ENCODE measurements around the gene COL1A1.
A peak's percentile ranks its signal among the peaks of the same experiment; 100 is the strongest.

COL1A1 gene

DNA sequence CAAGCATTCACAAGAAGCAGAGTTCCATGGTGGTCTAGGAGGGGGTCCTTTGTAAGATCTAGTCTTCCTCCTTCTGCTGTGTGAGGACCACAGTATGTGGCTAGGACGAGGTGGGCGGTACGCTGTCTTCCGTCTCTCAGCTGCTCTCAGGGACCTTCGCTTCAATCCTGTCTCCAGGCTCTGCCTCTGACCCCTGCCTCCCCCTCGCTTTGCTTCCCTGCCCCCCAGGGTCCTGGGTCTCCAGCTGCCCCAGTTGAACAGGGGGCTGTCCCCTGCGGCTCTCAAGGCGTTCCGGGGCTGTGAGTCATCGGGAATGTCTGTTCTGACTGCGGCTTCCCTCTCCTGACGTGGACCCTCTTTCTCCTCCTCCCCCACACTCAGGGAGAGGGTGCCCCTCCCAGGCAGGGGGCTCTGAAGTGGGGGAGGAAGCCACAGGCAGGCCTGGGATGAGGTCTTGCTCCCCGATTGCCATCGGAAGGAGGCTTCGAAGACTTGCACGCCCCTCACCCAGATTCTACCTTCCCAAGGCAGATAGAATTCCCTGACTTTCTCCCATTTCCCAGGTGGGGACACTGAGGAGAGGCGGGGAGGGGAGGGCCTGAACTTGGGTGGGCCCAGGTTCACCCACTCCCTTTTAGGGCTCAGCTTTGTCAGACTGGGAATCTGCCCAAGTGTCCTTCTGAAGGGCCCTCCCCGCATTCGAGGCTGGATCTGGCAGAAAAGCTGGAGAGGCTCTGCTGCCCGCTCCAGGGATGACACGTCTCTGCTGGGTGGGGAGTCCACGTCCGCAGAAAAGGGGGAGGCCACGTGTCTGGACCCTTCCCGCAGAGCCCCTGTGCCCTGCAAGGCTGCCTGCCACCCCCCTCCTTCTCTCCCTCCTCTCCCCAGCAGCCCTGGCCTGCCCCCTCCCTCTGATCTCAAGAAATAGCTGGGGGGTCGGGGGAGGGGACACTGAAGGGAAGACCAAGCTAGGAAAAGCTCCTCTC lies 9.1 kb upstream of the COL1A1 start:
- peak; percentile 72 for ATAC-seq
- no peak for TF ChIP-seq RARB (CRISPR knock-in tag; IDR thresholded peaks at IDR 0.05)
- TF ChIP-seq, protein P1, sequence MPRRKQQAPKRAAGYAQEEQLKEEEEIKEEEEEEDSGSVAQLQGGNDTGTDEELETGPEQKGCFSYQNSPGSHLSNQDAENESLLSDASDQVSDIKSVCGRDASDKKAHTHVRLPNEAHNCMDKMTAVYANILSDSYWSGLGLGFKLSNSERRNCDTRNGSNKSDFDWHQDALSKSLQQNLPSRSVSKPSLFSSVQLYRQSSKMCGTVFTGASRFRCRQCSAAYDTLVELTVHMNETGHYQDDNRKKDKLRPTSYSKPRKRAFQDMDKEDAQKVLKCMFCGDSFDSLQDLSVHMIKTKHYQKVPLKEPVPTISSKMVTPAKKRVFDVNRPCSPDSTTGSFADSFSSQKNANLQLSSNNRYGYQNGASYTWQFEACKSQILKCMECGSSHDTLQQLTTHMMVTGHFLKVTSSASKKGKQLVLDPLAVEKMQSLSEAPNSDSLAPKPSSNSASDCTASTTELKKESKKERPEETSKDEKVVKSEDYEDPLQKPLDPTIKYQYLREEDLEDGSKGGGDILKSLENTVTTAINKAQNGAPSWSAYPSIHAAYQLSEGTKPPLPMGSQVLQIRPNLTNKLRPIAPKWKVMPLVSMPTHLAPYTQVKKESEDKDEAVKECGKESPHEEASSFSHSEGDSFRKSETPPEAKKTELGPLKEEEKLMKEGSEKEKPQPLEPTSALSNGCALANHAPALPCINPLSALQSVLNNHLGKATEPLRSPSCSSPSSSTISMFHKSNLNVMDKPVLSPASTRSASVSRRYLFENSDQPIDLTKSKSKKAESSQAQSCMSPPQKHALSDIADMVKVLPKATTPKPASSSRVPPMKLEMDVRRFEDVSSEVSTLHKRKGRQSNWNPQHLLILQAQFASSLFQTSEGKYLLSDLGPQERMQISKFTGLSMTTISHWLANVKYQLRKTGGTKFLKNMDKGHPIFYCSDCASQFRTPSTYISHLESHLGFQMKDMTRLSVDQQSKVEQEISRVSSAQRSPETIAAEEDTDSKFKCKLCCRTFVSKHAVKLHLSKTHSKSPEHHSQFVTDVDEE (CRISPR knock-in tag; IDR thresholded peaks at IDR 0.05): peak; percentile 17; the same call in 1 of the 2 replicates
- TF ChIP-seq ARNTL (CRISPR knock-in tag; IDR thresholded peaks at IDR 0.05; ENCODE audit: borderline replicate concordance, low read depth): no peak
- no peak for TF ChIP-seq ZFP30 (CRISPR knock-in tag; IDR thresholded peaks at IDR 0.05)
- TF ChIP-seq, protein P2, sequence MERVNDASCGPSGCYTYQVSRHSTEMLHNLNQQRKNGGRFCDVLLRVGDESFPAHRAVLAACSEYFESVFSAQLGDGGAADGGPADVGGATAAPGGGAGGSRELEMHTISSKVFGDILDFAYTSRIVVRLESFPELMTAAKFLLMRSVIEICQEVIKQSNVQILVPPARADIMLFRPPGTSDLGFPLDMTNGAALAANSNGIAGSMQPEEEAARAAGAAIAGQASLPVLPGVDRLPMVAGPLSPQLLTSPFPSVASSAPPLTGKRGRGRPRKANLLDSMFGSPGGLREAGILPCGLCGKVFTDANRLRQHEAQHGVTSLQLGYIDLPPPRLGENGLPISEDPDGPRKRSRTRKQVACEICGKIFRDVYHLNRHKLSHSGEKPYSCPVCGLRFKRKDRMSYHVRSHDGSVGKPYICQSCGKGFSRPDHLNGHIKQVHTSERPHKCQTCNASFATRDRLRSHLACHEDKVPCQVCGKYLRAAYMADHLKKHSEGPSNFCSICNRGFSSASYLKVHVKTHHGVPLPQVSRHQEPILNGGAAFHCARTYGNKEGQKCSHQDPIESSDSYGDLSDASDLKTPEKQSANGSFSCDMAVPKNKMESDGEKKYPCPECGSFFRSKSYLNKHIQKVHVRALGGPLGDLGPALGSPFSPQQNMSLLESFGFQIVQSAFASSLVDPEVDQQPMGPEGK (CRISPR knock-in tag; IDR thresholded peaks at IDR 0.05; ENCODE audit: borderline replicate concordance): peak; percentile 97
- peak; percentile 7; the same call in 1 of the 2 replicates for TF ChIP-seq ZFP3 (CRISPR knock-in tag; IDR thresholded peaks at IDR 0.05)
- no peak for TF ChIP-seq TCF4 (CRISPR knock-in tag; IDR thresholded peaks at IDR 0.05; ENCODE audit: borderline replicate concordance)
- TF ChIP-seq, protein P3, sequence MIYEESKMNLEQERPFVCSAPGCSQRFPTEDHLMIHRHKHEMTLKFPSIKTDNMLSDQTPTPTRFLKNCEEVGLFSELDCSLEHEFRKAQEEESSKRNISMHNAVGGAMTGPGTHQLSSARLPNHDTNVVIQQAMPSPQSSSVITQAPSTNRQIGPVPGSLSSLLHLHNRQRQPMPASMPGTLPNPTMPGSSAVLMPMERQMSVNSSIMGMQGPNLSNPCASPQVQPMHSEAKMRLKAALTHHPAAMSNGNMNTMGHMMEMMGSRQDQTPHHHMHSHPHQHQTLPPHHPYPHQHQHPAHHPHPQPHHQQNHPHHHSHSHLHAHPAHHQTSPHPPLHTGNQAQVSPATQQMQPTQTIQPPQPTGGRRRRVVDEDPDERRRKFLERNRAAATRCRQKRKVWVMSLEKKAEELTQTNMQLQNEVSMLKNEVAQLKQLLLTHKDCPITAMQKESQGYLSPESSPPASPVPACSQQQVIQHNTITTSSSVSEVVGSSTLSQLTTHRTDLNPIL (CRISPR knock-in tag; IDR thresholded peaks at IDR 0.05; ENCODE audit: low read depth): peak; percentile 64; the same call in 1 of the 2 replicates
- peak; percentile 26; the same call in 1 of the 2 replicates for TF ChIP-seq ISL1 (CRISPR knock-in tag; IDR thresholded peaks at IDR 0.05)
- TF ChIP-seq ZNF8 (CRISPR knock-in tag; IDR thresholded peaks at IDR 0.05): no peak
- TF ChIP-seq GLIS3 (CRISPR knock-in tag; IDR thresholded peaks at IDR 0.05): peak; percentile 63; the same call in 1 of the 2 replicates
- no peak for TF ChIP-seq PPARA (CRISPR knock-in tag; IDR thresholded peaks at IDR 0.05; ENCODE audit: borderline replicate concordance)

DNA sequence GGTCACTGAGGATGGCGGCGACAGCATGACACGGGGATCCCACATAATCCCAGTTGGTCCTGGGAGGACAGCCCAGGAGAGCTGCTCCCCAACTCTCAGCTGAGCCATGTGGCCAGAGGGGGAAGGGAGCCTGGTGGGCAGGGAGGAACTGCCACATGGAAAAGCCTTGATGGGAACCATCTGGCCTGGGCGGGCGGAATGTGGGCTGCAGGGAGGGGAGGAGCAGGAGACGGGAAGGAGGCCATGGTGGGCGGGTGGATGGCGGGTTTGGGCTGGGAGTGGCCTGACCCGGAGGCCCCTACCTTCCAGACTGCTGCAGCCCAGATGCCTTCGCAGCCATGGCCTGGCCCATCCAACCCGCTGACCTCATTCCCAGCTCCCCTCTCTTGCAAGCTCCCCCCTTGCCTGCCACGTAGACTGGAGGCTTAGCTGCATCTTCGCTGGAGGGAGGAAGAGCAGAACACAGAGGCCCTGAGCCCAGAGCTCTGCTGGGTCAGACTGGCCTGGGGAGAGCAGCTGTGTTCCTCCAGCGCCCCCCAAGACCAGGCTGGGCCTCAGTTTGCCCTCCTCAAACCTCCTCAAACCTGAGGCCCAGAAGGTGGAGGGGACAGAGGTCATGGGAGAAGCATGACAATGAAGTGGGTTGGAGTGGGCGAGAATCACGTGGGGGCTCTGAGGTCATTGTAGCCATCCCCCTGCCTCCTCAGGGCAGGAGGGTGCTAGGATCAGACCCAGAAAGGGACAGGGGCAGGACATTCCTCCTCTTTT lies 8.2 kb upstream of the COL1A1 start:
- ATAC-seq: peak; percentile 87
- TF ChIP-seq, protein P1 (CRISPR knock-in tag; IDR thresholded peaks at IDR 0.05): peak; percentile 81
- TF ChIP-seq, protein P2 (CRISPR knock-in tag; IDR thresholded peaks at IDR 0.05; ENCODE audit: borderline replicate concordance): peak; percentile 66; the same call in 1 of the 2 replicates
- TF ChIP-seq ZFP30 (CRISPR knock-in tag; IDR thresholded peaks at IDR 0.05) (0 out of 2 replicates have a peak, but pooled peaks have one; percentile 10), ARNTL (CRISPR knock-in tag; IDR thresholded peaks at IDR 0.05; ENCODE audit: borderline replicate concordance, low read depth) (no peak), TOX (CRISPR knock-in tag; IDR thresholded peaks at IDR 0.05; ENCODE audit: borderline replicate concordance) (no peak), CSDC2 (CRISPR knock-in tag; IDR thresholded peaks at IDR 0.05) (peak; percentile 90; the same call in 1 of the 2 replicates), PPARA (CRISPR knock-in tag; IDR thresholded peaks at IDR 0.05; ENCODE audit: borderline replicate concordance) (no peak), TCF4 (CRISPR knock-in tag; IDR thresholded peaks at IDR 0.05; ENCODE audit: borderline replicate concordance) (peak; percentile 97), ZNF565 (CRISPR knock-in tag; conservative IDR thresholded peaks at IDR 0.05; ENCODE audit: low read depth) (0 out of 2 replicates have a peak, but pooled peaks have one; percentile 52), ESRRG (CRISPR knock-in tag; IDR thresholded peaks at IDR 0.05) (no peak), ZFP3 (CRISPR knock-in tag; IDR thresholded peaks at IDR 0.05) (0 out of 2 replicates have a peak, but pooled peaks have one; percentile 9), SNAI2 (CRISPR knock-in tag; IDR thresholded peaks at IDR 0.05) (peak; percentile 82; the same call in 1 of the 2 replicates), RARB (CRISPR knock-in tag; IDR thresholded peaks at IDR 0.05) (no peak), ISL1 (CRISPR knock-in tag; IDR thresholded peaks at IDR 0.05) (peak; percentile 43; the same call in 1 of the 2 replicates)
- TF ChIP-seq, protein P3 (CRISPR knock-in tag; IDR thresholded peaks at IDR 0.05; ENCODE audit: low read depth): no peak; the same call in 1 of the 2 replicates
- TF ChIP-seq, protein P4, sequence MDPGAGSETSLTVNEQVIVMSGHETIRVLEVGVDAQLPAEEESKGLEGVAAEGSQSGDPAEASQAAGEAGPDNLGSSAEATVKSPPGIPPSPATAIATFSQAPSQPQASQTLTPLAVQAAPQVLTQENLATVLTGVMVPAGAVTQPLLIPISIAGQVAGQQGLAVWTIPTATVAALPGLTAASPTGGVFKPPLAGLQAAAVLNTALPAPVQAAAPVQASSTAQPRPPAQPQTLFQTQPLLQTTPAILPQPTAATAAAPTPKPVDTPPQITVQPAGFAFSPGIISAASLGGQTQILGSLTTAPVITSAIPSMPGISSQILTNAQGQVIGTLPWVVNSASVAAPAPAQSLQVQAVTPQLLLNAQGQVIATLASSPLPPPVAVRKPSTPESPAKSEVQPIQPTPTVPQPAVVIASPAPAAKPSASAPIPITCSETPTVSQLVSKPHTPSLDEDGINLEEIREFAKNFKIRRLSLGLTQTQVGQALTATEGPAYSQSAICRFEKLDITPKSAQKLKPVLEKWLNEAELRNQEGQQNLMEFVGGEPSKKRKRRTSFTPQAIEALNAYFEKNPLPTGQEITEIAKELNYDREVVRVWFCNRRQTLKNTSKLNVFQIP (CRISPR knock-in tag; IDR thresholded peaks at IDR 0.05; ENCODE audit: borderline replicate concordance, low read depth): no peak

All from SK-N-SH treated with all-trans-retinoic acid at 6 μM for 48 hours (cell line).